Measurements from ENCODE around the gene SPTBN5. TPM values are rescaled to one million over a fixed set of nuclear protein-coding genes. Genes with fewer than 3 reads are reported as not detected.
A peak's percentile ranks its signal among the peaks of the same experiment; 100 is the strongest.

SPTBN5 gene
- total RNA-seq, 2 donors from 2014 or later = 2.0 to 2.8 TPM

DNA sequence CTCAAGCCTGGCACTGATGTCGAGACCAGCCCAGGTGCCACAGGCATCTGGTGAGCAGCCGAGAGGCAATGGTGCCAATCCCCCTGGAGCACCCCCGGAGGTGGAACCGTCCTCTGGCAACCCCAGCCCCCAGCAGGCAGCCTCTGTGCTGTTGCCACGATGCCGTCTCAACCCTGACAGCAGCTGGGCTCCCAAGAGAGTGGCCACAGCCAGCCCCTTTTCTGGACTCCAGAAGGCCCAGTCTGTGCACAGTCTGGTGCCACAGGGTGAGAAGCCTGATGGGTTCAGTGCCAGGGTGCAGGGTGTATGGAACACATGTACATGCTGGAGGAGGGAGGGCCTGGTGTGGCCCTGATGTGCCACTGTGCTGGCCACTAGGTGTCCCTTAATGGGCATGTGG is 70.9 kb downstream of the SPTBN5 start:
- no peaks in the 10 kb centered on the region for H3K9me3 ChIP-seq (ENCODE audit: control insufficient read depth, low read length)
- no peak for DNase-seq
- peaks cover 1% of the 10 kb centered on the region for H3K4me1 Mint-ChIP-seq
- no peaks in the 10 kb centered on the region for H3K27me3 ChIP-seq (ENCODE audit: control insufficient read depth, insufficient read depth, low read length, poor library complexity, severe bottlenecking)
- H3K9ac ChIP-seq (ENCODE audit: extremely low read depth, low read length, poor library complexity, severe bottlenecking) = no peak overlapping the region
- peaks cover 20% of the 10 kb centered on the region for H3K36me3 Mint-ChIP-seq (ENCODE audit: low read depth)
- H3K9me3 Mint-ChIP-seq = no peaks in the 10 kb centered on the region
- TF ChIP-seq, protein P1, sequence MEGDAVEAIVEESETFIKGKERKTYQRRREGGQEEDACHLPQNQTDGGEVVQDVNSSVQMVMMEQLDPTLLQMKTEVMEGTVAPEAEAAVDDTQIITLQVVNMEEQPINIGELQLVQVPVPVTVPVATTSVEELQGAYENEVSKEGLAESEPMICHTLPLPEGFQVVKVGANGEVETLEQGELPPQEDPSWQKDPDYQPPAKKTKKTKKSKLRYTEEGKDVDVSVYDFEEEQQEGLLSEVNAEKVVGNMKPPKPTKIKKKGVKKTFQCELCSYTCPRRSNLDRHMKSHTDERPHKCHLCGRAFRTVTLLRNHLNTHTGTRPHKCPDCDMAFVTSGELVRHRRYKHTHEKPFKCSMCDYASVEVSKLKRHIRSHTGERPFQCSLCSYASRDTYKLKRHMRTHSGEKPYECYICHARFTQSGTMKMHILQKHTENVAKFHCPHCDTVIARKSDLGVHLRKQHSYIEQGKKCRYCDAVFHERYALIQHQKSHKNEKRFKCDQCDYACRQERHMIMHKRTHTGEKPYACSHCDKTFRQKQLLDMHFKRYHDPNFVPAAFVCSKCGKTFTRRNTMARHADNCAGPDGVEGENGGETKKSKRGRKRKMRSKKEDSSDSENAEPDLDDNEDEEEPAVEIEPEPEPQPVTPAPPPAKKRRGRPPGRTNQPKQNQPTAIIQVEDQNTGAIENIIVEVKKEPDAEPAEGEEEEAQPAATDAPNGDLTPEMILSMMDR (conservative IDR thresholded peaks at IDR 0.05) = peak; percentile 26
- no peaks in the 10 kb centered on the region for H3K4me1 ChIP-seq (ENCODE audit: control insufficient read depth, insufficient read depth, low read length)
- H3K4me3 ChIP-seq (ENCODE audit: low read length) = no peak overlapping the region
- peaks cover 3% of the 10 kb centered on the region for H3K27me3 Mint-ChIP-seq (ENCODE audit: insufficient read depth)
- H3K36me3 ChIP-seq (ENCODE audit: control insufficient read depth, insufficient read depth, low read length) = peaks cover 9% of the 10 kb centered on the region
- 91 to 100% methylated on average over 4 to 6 of the region's 6 CpGs for WGBS, 2 experiments (ENCODE audit: insufficient coverage in 1 of 2, insufficient read length in 1 of 2)
- no peak overlapping the region for H3K4me3 Mint-ChIP-seq
- H3K27ac Mint-ChIP-seq = no peak overlapping the region
- no peak overlapping the region for H3K27ac ChIP-seq (ENCODE audit: low read depth, low read length)

DNA sequence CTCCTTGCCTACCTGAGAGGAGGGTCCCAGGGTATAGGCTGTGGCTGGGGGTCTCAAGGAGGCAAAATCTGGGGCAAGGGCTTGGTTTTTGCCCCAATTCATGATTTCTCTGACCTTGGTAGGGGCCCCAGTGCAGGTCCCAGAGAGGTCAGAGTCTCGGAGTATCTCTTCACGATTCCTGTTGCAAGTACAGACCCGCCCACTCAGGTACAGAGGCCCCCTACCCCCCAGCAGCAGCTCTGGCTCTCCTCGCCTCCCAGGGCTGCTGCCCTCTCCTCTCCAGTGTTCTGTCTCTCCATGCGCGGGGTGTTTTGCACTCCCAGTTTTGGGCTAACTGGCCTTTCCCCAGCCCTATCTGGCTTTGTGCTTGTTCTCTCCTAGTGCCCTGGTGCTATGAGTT is 71.4 kb downstream of the SPTBN5 start:
- no peaks in the 10 kb centered on the region for H3K27me3 ChIP-seq (ENCODE audit: control insufficient read depth, insufficient read depth, low read length, poor library complexity, severe bottlenecking)
- no peaks in the 10 kb centered on the region for H3K4me1 ChIP-seq (ENCODE audit: control insufficient read depth, insufficient read depth, low read length)
- no peak overlapping the region for H3K4me3 ChIP-seq (ENCODE audit: low read length)
- TF ChIP-seq, protein P1 (conservative IDR thresholded peaks at IDR 0.05) = no peak
- H3K9me3 ChIP-seq (ENCODE audit: control insufficient read depth, low read length) = no peaks in the 10 kb centered on the region
- no peak overlapping the region for H3K4me3 Mint-ChIP-seq
- H3K9ac ChIP-seq (ENCODE audit: extremely low read depth, low read length, poor library complexity, severe bottlenecking) = no peak overlapping the region
- peaks cover 10% of the 10 kb centered on the region for H3K36me3 ChIP-seq (ENCODE audit: control insufficient read depth, insufficient read depth, low read length)
- DNase-seq = no peak
- no peak overlapping the region for H3K27ac Mint-ChIP-seq
- 91 to 98% methylated on average over 5 to 6 of the region's 6 CpGs for WGBS, 2 experiments (ENCODE audit: insufficient coverage in 1 of 2, insufficient read length in 1 of 2)
- no peaks in the 10 kb centered on the region for H3K4me1 Mint-ChIP-seq
- peaks cover 2% of the 10 kb centered on the region for H3K27me3 Mint-ChIP-seq (ENCODE audit: insufficient read depth)
- H3K9me3 Mint-ChIP-seq = no peaks in the 10 kb centered on the region
- no peak overlapping the region for H3K27ac ChIP-seq (ENCODE audit: low read depth, low read length)
- peaks cover 23% of the 10 kb centered on the region for H3K36me3 Mint-ChIP-seq (ENCODE audit: low read depth)

DNA sequence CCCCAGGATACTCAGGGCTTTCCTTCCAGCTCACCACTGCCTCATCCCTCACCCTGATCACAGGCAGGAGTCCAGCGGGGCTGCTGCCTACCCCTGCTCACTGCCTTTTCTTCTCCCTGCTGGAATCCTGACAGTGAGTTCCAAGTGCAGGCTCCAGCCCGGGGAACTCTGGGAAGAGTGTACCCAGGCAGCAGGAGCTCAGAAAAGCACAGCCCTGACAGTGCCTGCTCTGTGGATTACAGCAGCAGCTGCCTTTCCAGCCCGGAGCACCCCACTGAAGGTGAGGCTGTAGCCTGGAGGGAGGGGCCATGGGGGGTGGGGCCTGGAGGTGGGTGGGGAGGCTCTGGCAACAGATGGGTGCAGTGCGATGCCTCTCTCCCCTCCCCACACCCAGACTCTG is 72.0 kb downstream of the SPTBN5 start:
- DNase-seq = no peak
- Histone ChIP-seq H3K9ac (ENCODE audit: extremely low read depth, low read length, poor library complexity, severe bottlenecking) (no peak overlapping the region), H3K27me3 (ENCODE audit: control insufficient read depth, insufficient read depth, low read length, poor library complexity, severe bottlenecking) (no peaks in the 10 kb centered on the region), H3K27ac (ENCODE audit: low read depth, low read length) (no peak overlapping the region), H3K4me3 (ENCODE audit: low read length) (no peak overlapping the region), H3K36me3 (ENCODE audit: control insufficient read depth, insufficient read depth, low read length) (peaks cover 10% of the 10 kb centered on the region), H3K4me1 (ENCODE audit: control insufficient read depth, insufficient read depth, low read length) (no peaks in the 10 kb centered on the region), H3K9me3 (ENCODE audit: control insufficient read depth, low read length) (no peaks in the 10 kb centered on the region)
- Mint-ChIP-seq H3K36me3 (ENCODE audit: low read depth) (peaks cover 27% of the 10 kb centered on the region), H3K27ac (no peak overlapping the region), H3K9me3 (no peaks in the 10 kb centered on the region), H3K4me3 (no peak overlapping the region), H3K4me1 (no peaks in the 10 kb centered on the region), H3K27me3 (ENCODE audit: insufficient read depth) (peaks cover 2% of the 10 kb centered on the region)
- WGBS, 2 experiments (ENCODE audit: insufficient coverage in 1 of 2, insufficient read length in 1 of 2) = 92% methylated on average over 3 of the region's 4 CpGs; no CpG with 5 or more reads in 1 of the 2 experiments
- TF ChIP-seq, protein P1 (conservative IDR thresholded peaks at IDR 0.05) = no peak
